ENCODE data around the gene TGFB2.

TGFB2 gene

GRCh38 chr1:218363141-218363540 lies 18.0 kb downstream of the TGFB2 start:
- TF ChIP-seq, protein P1, sequence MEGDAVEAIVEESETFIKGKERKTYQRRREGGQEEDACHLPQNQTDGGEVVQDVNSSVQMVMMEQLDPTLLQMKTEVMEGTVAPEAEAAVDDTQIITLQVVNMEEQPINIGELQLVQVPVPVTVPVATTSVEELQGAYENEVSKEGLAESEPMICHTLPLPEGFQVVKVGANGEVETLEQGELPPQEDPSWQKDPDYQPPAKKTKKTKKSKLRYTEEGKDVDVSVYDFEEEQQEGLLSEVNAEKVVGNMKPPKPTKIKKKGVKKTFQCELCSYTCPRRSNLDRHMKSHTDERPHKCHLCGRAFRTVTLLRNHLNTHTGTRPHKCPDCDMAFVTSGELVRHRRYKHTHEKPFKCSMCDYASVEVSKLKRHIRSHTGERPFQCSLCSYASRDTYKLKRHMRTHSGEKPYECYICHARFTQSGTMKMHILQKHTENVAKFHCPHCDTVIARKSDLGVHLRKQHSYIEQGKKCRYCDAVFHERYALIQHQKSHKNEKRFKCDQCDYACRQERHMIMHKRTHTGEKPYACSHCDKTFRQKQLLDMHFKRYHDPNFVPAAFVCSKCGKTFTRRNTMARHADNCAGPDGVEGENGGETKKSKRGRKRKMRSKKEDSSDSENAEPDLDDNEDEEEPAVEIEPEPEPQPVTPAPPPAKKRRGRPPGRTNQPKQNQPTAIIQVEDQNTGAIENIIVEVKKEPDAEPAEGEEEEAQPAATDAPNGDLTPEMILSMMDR (IDR thresholded peaks at IDR 0.05; ENCODE audit: insufficient read depth, low read length, missing control alignments) = no peak
- DNase-seq (ENCODE audit: low read depth, low spot score) = no peak
- CTCF ChIA-PET = interaction anchor here (0.9 to 4.7 kb wide), 6 partner anchors 10 to 158 kb away, joined by 3 to 17 read pairs (median 3); no protein-coding TSS in a partner anchor
- POLR2A ChIA-PET = no interaction called here
- no peak overlapping the region for H3K4me3 ChIP-seq (ENCODE audit: low read depth, low read length)

GRCh38 chr1:218364028-218364710 lies 19.0 kb downstream of the TGFB2 start:
- no peak for DNase-seq (ENCODE audit: low read depth, low spot score)
- ChIA-PET POLR2A (interaction anchor here (0.8 to 0.9 kb wide), 2 partner anchors 16 to 19 kb away, joined by 4 to 5 read pairs; partner anchors contain the start of gene TGFB2), CTCF (interaction anchor here (0.8 to 4.7 kb wide), 11 partner anchors 9 to 187 kb away, joined by 3 to 17 read pairs (median 3); no protein-coding TSS in a partner anchor)
- TF ChIP-seq, protein P1 (IDR thresholded peaks at IDR 0.05; ENCODE audit: insufficient read depth, low read length, missing control alignments) = no peak
- no peak overlapping the region for H3K4me3 ChIP-seq (ENCODE audit: low read depth, low read length)

GRCh38 chr1:218365226-218365999 lies 20.3 kb downstream of the TGFB2 start:
- no peak overlapping the region for H3K4me3 ChIP-seq (ENCODE audit: low read depth, low read length)
- POLR2A ChIA-PET = interaction anchor here (0.8 to 0.9 kb wide), 2 partner anchors 17 to 20 kb away, joined by 4 to 5 read pairs; partner anchors contain the start of gene TGFB2
- CTCF ChIA-PET = interaction anchor here (0.7 to 4.7 kb wide), 8 partner anchors 11 to 186 kb away, joined by 3 to 17 read pairs (median 4); partner anchors contain the start of gene TGFB2
- no peak for DNase-seq (ENCODE audit: low read depth, low spot score)
- TF ChIP-seq, protein P1 (IDR thresholded peaks at IDR 0.05; ENCODE audit: insufficient read depth, low read length, missing control alignments) = no peak

DNA sequence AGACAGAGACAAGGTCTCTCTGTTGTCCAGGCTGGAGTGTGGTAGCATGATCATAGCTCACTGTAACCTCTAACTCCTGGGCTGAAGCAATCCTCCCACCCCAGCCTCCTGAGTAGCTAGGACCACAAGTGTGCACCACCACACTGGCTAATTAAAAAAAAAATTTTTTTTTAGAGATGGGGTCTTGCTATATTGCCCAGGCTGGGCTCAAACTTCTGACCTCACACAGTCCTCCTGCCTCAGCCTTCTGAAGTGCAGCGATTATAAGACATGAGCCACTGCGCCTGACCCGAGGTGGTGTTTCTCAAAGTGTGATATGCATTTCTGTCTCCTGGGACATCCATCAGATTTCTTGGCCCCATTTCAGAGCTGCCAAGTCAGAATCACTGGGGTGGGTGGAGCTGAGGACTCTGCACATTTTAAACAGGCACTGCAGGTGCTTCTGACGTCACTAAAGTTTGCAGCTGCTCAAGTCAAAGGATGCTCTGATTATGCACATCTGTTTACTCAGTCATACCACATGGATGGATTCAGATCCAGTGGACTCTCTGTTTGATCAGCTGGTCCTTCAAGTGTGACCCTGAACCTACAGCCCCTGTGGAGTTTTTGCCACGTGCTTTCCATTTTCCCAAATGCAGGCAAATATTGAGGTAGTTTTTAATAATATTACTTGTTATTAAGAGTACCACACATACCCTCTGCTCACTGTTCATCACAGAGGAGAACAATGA lies 21.4 kb downstream of the TGFB2 start:
- POLR2A ChIA-PET = no interaction called here

DNA sequence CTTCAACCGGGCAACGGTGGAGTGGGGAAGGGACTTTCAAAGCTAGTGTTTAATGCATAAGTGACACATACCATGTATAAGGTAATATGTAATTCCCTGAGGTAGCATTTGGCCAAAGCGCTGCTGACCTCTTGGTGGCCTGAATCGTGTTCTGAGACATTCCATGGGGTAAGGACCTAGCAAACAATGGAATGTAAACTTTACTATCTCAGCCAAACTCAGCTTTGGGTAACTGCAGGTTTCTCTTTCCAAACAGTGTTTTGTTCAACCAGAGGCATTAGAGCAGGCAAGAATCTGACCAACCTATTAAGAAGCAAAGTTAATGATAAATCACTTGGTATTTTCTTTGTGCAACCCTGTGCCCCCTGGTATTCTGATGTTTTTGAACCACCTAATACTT lies 22.0 kb downstream of the TGFB2 start:
- DNase-seq (ENCODE audit: low read depth, low spot score) = no peak
- no peak overlapping the region for H3K4me3 ChIP-seq (ENCODE audit: low read depth, low read length)
- POLR2A ChIA-PET = no interaction called here
- CTCF ChIA-PET = interaction anchor here (1.1 to 2.3 kb wide), 3 partner anchors 150 to 185 kb away, joined by 3 to 6 read pairs (median 3); no protein-coding TSS in a partner anchor
- TF ChIP-seq, protein P1 (IDR thresholded peaks at IDR 0.05; ENCODE audit: insufficient read depth, low read length, missing control alignments) = no peak

More for the DNA sequence above, 21.4 kb downstream of the TGFB2 start:
- TF ChIP-seq, protein P1 (IDR thresholded peaks at IDR 0.05; ENCODE audit: insufficient read depth, low read length, missing control alignments) = no peak
- no peak for DNase-seq (ENCODE audit: low read depth, low spot score)
- CTCF ChIA-PET = interaction anchor here (1.1 to 2.3 kb wide), 3 partner anchors 10 to 156 kb away, joined by 3 to 6 read pairs (median 3); no protein-coding TSS in a partner anchor
- H3K4me3 ChIP-seq (ENCODE audit: low read depth, low read length) = no peak overlapping the region
